SK-N-SH (cell line): Measurements from ENCODE around the gene FHOD3. TPM values are rescaled to one million over a fixed set of nuclear protein-coding genes. Genes with fewer than 3 reads are reported as not detected.

Experiments
- CTCF ChIA-PET: fragments of 300-600, 350-600 bp; formaldehyde crosslinking; extraction: SDS; loops from one replicate; lab custom pipeline; 2021; lab: Yijun Ruan, JAX
- POLR2A ChIA-PET: fragments of 350-600 bp; sonication (Branson Sonifier 250); formaldehyde crosslinking; extraction: SDS; loops from one replicate; lab custom pipeline; 2020; ENCODE audit warnings: antibody characterized with exemption, inconsistent platforms; lab: Yijun Ruan, JAX
- DNase-seq: peaks from one replicate; pipeline ENCODE4 v3.0.0; 2012
- H2AFZ ChIP-seq: fragments of 200-600 bp; sonication (generic); 2 replicates; pipeline ENCODE4 v1.8.1; 2016; ENCODE audit warnings: antibody characterized with exemption, mild to moderate bottlenecking, low read depth
- H3F3A ChIP-seq: fragments of 200-600 bp; sonication (generic); replicated peaks from 2 replicates; pipeline ENCODE3; 2016; ENCODE audit warnings: antibody characterized with exemption, mild to moderate bottlenecking; ENCODE audit not compliant: insufficient read depth
- H3K27ac ChIP-seq, 2 experiments: fragments of 200-500 bp in 1 of 2; fragments of 200-600 bp in 1 of 2; sonication (Bioruptor generic) in 1 of 2; sonication (generic), shearing (Covaris generic) in 1 of 2; 2 replicates each; pipeline versions ENCODE4 v1.5.1 to v1.6.1; 2014 to 2016; ENCODE audit warnings: low read depth in 2 of 2, inconsistent platforms in 1 of 2, low read length in 1 of 2, mild to moderate bottlenecking in 1 of 2, mixed read lengths in 1 of 2
- H3K27me3 ChIP-seq: fragments of 200-600 bp; sonication (generic), shearing (Covaris generic); 2 replicates; pipeline ENCODE4 v1.6.1; 2016; ENCODE audit warnings: mixed run types; ENCODE audit not compliant: insufficient read depth
- H3K36me3 ChIP-seq, 2 experiments: fragments of 200-500 bp in 1 of 2; fragments of 200-600 bp in 1 of 2; sonication (Bioruptor generic) in 1 of 2; sonication (generic) in 1 of 2; replicated peaks in 1 of 2; 2 replicates each; pipeline versions ENCODE3 to v1.5.1; 2014 to 2016; ENCODE audit warnings: low read length in 1 of 2, mild to moderate bottlenecking in 1 of 2; ENCODE audit not compliant: insufficient read depth in 2 of 2, control insufficient read depth in 1 of 2
- H3K4me1 ChIP-seq, 2 experiments: fragments of 200-500 bp in 1 of 2; fragments of 200-600 bp in 1 of 2; sonication (Bioruptor generic) in 1 of 2; sonication (generic), shearing (Covaris generic) in 1 of 2; 2 replicates each; pipeline versions ENCODE4 v1.5.1 to v1.6.1; 2014 to 2016; ENCODE audit warnings: low read depth in 1 of 2, low read length in 1 of 2, mixed run types in 1 of 2; ENCODE audit not compliant: insufficient read depth in 2 of 2, control insufficient read depth in 1 of 2
- H3K4me2 ChIP-seq: fragments of 200-600 bp; sonication (generic), shearing (Covaris generic); 2 replicates; pipeline ENCODE4 v1.6.1; 2017; ENCODE audit warnings: mixed run types
- H3K4me3 ChIP-seq, 2 experiments: fragments of 200-500 bp in 1 of 2; fragments of 200-600 bp in 1 of 2; sonication (Bioruptor generic) in 1 of 2; sonication (generic), shearing (Covaris generic) in 1 of 2; 2 replicates each; pipeline versions ENCODE4 v1.5.1 to v1.8.1; 2014 to 2016; ENCODE audit warnings: low read depth in 2 of 2, inconsistent platforms in 1 of 2, low read length in 1 of 2, mild to moderate bottlenecking in 1 of 2, mixed read lengths in 1 of 2, moderate library complexity in 1 of 2
- H3K79me2 ChIP-seq: fragments of 200-600 bp; sonication (generic); 2 replicates; pipeline ENCODE4 v1.8.1; 2017; ENCODE audit warnings: mild to moderate bottlenecking; ENCODE audit not compliant: insufficient read depth
- H3K9ac ChIP-seq: fragments of 200-600 bp; sonication (generic); 2 replicates; pipeline ENCODE4 v1.6.1; 2017; ENCODE audit warnings: mixed run types
- H3K9me2 ChIP-seq: fragments of 200-600 bp; sonication (generic); 2 replicates; pipeline ENCODE4 v1.6.1; 2017; ENCODE audit warnings: mixed run types
- H3K9me3 ChIP-seq: fragments of 200-600 bp; sonication (generic); 2 replicates; pipeline ENCODE4 v1.6.1; 2017; ENCODE audit warnings: mixed run types, mild to moderate bottlenecking, moderate library complexity
- H4K20me1 ChIP-seq: fragments of 200-600 bp; sonication (generic); 2 replicates; pipeline ENCODE4 v1.6.1; 2017; ENCODE audit warnings: mild to moderate bottlenecking, mixed run types; ENCODE audit not compliant: insufficient read depth
- CHD2 ChIP-seq: fragments of 150-350 bp; IDR thresholded peaks from 2 replicates; pipeline ENCODE4 v1.6.1; 2018; ENCODE audit warnings: low read length; ENCODE audit not compliant: partially characterized antibody
- EP300 ChIP-seq, 2 experiments: IDR thresholded peaks; 2 replicates each; pipeline versions ENCODE4 v1.4.0 to v1.6.1; 2012; ENCODE audit warnings: borderline replicate concordance in 1 of 2, low read depth in 1 of 2, low read length in 1 of 2
- EZH2phosphoT487 ChIP-seq: fragments of 200-600 bp; sonication (generic); IDR thresholded peaks from 2 replicates; pipeline ENCODE4 v1.6.1; 2017; ENCODE audit warnings: low read depth, mixed run types, mild to moderate bottlenecking, antibody characterized with exemption, moderate library complexity, borderline replicate concordance
- IRF3 ChIP-seq: fragments of 150-350 bp; IDR thresholded peaks from 2 replicates; pipeline ENCODE4 v1.6.1; 2016; ENCODE audit warnings: mild to moderate bottlenecking, low read depth, low read length
- NRF1 ChIP-seq: IDR thresholded peaks from 2 replicates; pipeline ENCODE4 v1.6.1; 2012; ENCODE audit warnings: low read depth, mild to moderate bottlenecking, low read length
- POLR2AphosphoS5 ChIP-seq: IDR thresholded peaks from 2 replicates; pipeline ENCODE4 v1.6.1; 2012; ENCODE audit warnings: low read depth, low read length
- REST ChIP-seq: IDR thresholded peaks from 2 replicates; pipeline ENCODE4 v1.6.1; 2012; ENCODE audit warnings: mild to moderate bottlenecking, low read depth, low read length, moderate library complexity
- RFX5 ChIP-seq: IDR thresholded peaks from 2 replicates; pipeline ENCODE4 v1.6.1; 2012; ENCODE audit warnings: mild to moderate bottlenecking, improper control_type of control experiment, low read length
- SMC3 ChIP-seq: IDR thresholded peaks from 2 replicates; pipeline ENCODE4 v1.6.1; 2012; ENCODE audit warnings: low read depth, low read length, improper control_type of control experiment
- TAF1 ChIP-seq: IDR thresholded peaks from 2 replicates; pipeline ENCODE4 v1.6.1; 2012; ENCODE audit warnings: low read depth, mild to moderate bottlenecking, low read length, moderate library complexity, borderline replicate concordance
- TCF12 ChIP-seq: IDR thresholded peaks from 2 replicates; pipeline ENCODE4 v1.4.0; 2012
- TEAD4 ChIP-seq: IDR thresholded peaks from 2 replicates; pipeline ENCODE4 v1.4.0; 2012; ENCODE audit warnings: mild to moderate bottlenecking, borderline replicate concordance; ENCODE audit not compliant: insufficient read depth
- USF1 ChIP-seq: IDR thresholded peaks from 2 replicates; pipeline ENCODE4 v1.4.0; 2012; ENCODE audit warnings: low read depth, borderline replicate concordance
- ZBTB33 ChIP-seq: IDR thresholded peaks from 2 replicates; pipeline ENCODE4 v1.4.0; 2012; ENCODE audit warnings: low read depth, borderline replicate concordance
- whole genome bisulfite sequencing: methylation state at CpG from one replicate; pipeline ENCODE4 v1.1.6; 2017; ENCODE audit warnings: low lambda C conversion rate; 5-methylcytosine and 5-hydroxymethylcytosine counted together
- polyA plus RNA-seq, 3 experiments: library from polyadenylated mRNA; depleted of rRNA; stranded (reverse); fragments of >200 nt; gene quantifications; 2 replicates each; pipeline ENCODE4 v1.2.3, GENCODE V29; 2012
- TF ChIP-seq, protein P1 (sequence below): IDR thresholded peaks from 2 replicates; pipeline ENCODE4 v1.4.0; 2012; ENCODE audit warnings: low read depth
- TF ChIP-seq, protein P2 (sequence below): fragments of 150-350 bp; IDR thresholded peaks from 2 replicates; pipeline ENCODE4 v1.6.1; 2017; ENCODE audit warnings: antibody characterized with exemption, low read length, low read depth, borderline replicate concordance

FHOD3 gene
- polyA plus RNA-seq, 1 of the 3 experiments (the other 2 are of a cell fraction) = 10.9 TPM

GRCh38 chr18:36516258-36516657, 218.7 kb downstream of the FHOD3 start:
- Histone ChIP-seq H3K4me2 (no peak overlapping the region), H3K36me3 (peaks cover 0 to 3% of the 10 kb centered on the region in 2 experiments), H3K4me1 (peaks cover 0 to 24% of the 10 kb centered on the region in 2 experiments; a peak in 2 of 4 replicates), H3K27ac (no peak overlapping the region), H2AFZ (no peak overlapping the region), H3K9me3 (no peaks in the 10 kb centered on the region), H3K79me2 (no peaks in the 10 kb centered on the region), H4K20me1 (no peaks in the 10 kb centered on the region), H3K4me3 (no peak overlapping the region), H3K9me2 (no peaks in the 10 kb centered on the region), H3K9ac (no peak overlapping the region), H3K27me3 (no peaks in the 10 kb centered on the region), H3F3A (no peaks in the 10 kb centered on the region)
- TF ChIP-seq, protein P1, sequence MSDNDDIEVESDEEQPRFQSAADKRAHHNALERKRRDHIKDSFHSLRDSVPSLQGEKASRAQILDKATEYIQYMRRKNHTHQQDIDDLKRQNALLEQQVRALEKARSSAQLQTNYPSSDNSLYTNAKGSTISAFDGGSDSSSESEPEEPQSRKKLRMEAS = no peak
- TF ChIP-seq TEAD4 (no peak), POLR2AphosphoS5 (no peak), TCF12 (no peak), RFX5 (no peak), USF1 (no peak)
- 75% methylated on average over 8 of the region's 8 CpGs for WGBS
- ChIA-PET CTCF (no interaction called here), POLR2A (no interaction called here)
- DNase-seq = no peak

GRCh38 chr18:36516726-36517125, 219.2 kb downstream of the FHOD3 start:
- Histone ChIP-seq H3K9me3 (no peaks in the 10 kb centered on the region), H3K4me2 (no peak overlapping the region), H3K27me3 (no peaks in the 10 kb centered on the region), H4K20me1 (no peaks in the 10 kb centered on the region), H3K9ac (no peak overlapping the region), H3F3A (no peaks in the 10 kb centered on the region), H3K4me1 (peaks cover 0 to 19% of the 10 kb centered on the region in 2 experiments; a peak in 2 of 4 replicates), H3K27ac (no peak overlapping the region), H2AFZ (no peak overlapping the region), H3K9me2 (no peaks in the 10 kb centered on the region), H3K79me2 (no peaks in the 10 kb centered on the region), H3K4me3 (no peak overlapping the region), H3K36me3 (peaks cover 0 to 3% of the 10 kb centered on the region in 2 experiments)
- 78% methylated on average over 2 of the region's 2 CpGs for WGBS
- CTCF ChIA-PET = no interaction called here
- POLR2A ChIA-PET = no interaction called here
- DNase-seq = no peak
- TF ChIP-seq SMC3 = no peak
- no peak for TF ChIP-seq IRF3
- no peak for TF ChIP-seq EZH2phosphoT487
- TF ChIP-seq ZBTB33 = no peak
- no peak for TF ChIP-seq EP300 (IDR thresholded peaks at IDR 0.05; ENCODE audit: borderline replicate concordance in 1 of 2, low read depth in 1 of 2, low read length in 1 of 2)
- no peak for TF ChIP-seq TCF12
- no peak for TF ChIP-seq REST
- TF ChIP-seq, protein P1 = no peak
- TF ChIP-seq, protein P2, sequence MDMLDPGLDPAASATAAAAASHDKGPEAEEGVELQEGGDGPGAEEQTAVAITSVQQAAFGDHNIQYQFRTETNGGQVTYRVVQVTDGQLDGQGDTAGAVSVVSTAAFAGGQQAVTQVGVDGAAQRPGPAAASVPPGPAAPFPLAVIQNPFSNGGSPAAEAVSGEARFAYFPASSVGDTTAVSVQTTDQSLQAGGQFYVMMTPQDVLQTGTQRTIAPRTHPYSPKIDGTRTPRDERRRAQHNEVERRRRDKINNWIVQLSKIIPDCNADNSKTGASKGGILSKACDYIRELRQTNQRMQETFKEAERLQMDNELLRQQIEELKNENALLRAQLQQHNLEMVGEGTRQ = no peak
- TF ChIP-seq CHD2 = no peak
- TF ChIP-seq TAF1 = no peak
- TF ChIP-seq NRF1 = no peak
